GM10266 (cell line): Measurements from ENCODE around the gene ARID4A.

Experiments
- DNase-seq: peaks from one replicate; pipeline ENCODE4 v3.0.0; 2012; ENCODE audit errors: extremely low spot score
- CTCF ChIP-seq: IDR thresholded peaks from 2 replicates; pipeline ENCODE4 v1.5.1; 2012; ENCODE audit warnings: mild to moderate bottlenecking, low read depth; ENCODE audit not compliant: control insufficient read depth, insufficient read depth; ENCODE audit errors: missing control alignments

ARID4A gene

GRCh38 chr14:58292187-58292586, 6.2 kb upstream of the ARID4A start:
- DNase-seq = no peak
- TF ChIP-seq CTCF = no peak

GRCh38 chr14:58294201-58294600, 4.2 kb upstream of the ARID4A start:
- no peak for TF ChIP-seq CTCF
- no peak for DNase-seq

GRCh38 chr14:58296726-58297125, 1.6 kb upstream of the ARID4A start:
- DNase-seq = no peak
- no peak for TF ChIP-seq CTCF

GRCh38 chr14:58297412-58297761, 968 bp upstream of the ARID4A start:
- TF ChIP-seq CTCF = no peak
- DNase-seq = no peak

- DNase-seq = peak; percentile 96
- TF ChIP-seq CTCF = no peak
Measured at GRCh38 chr14:58297762-58298476, 436 bp upstream of the ARID4A start.

- no peak for TF ChIP-seq CTCF
- peak; percentile 22 for DNase-seq
Measured at GRCh38 chr14:58299401-58300330, 1.3 kb downstream of the ARID4A start.

- TF ChIP-seq CTCF = no peak
- DNase-seq = no peak
Measured at GRCh38 chr14:58301416-58301815, 3.1 kb downstream of the ARID4A start.
